NCI-H2227 (cell line): Measurements from ENCODE around the gene UTF1.
"Not testable (repeated sequence)": the region's sequence is repeated elsewhere in the genome, so short reads cannot be mapped to it uniquely, and the experiment has no call there.

ENCODE experiments used
- DNase-seq: peaks from one replicate; lab custom pipeline; 2025; ENCODE audit not compliant: unreplicated experiment; lab: John Stamatoyannopoulos, UW

Gene UTF1

GRCh38 chr10:133225707-133226191 lies 4.3 kb upstream of the UTF1 start:
- DNase-seq, result no peak

- no peak for DNase-seq
Observed at GRCh38 chr10:133226251-133226808, 3.7 kb upstream of the UTF1 start.

- no peak for DNase-seq
Observed at GRCh38 chr10:133227256-133227655, 2.8 kb upstream of the UTF1 start.

- DNase-seq, result no peak
Observed at GRCh38 chr10:133229265-133230043, 563 bp upstream of the UTF1 start.

GRCh38 chr10:133230387-133231195 lies 574 bp downstream of the UTF1 start:
- DNase-seq, result peak; percentile 24

- no peak for DNase-seq
Observed at GRCh38 chr10:133231244-133231945, 1.4 kb downstream of the UTF1 start.

- no peak for DNase-seq
Observed at GRCh38 chr10:133231946-133232574, 2.0 kb downstream of the UTF1 start.

- DNase-seq, result not testable (repeated sequence)
Observed at GRCh38 chr10:133234796-133235195, 4.8 kb downstream of the UTF1 start.

- DNase-seq, result no peak
Observed at GRCh38 chr10:133235265-133235855, 5.3 kb downstream of the UTF1 start.

GRCh38 chr10:133235932-133236331 lies 5.9 kb downstream of the UTF1 start:
- no peak for DNase-seq

GRCh38 chr10:133236401-133237240 lies 6.6 kb downstream of the UTF1 start:
- DNase-seq, result no peak

- DNase-seq, result no peak
Observed at GRCh38 chr10:133237241-133237587, 7.2 kb downstream of the UTF1 start.

GRCh38 chr10:133237588-133238465 lies 7.8 kb downstream of the UTF1 start, which contains the start of gene VENTX:
TSS of gene VENTX (plus strand) at chr10:133237855. CDS start at chr10:133237915, 60 bp downstream.
- DNase-seq, result no peak

GRCh38 chr10:133238466-133238804 lies 8.4 kb downstream of the UTF1 start:
- DNase-seq, result no peak

- DNase-seq, result no peak
Observed at GRCh38 chr10:133239990-133240389, 10.0 kb downstream of the UTF1 start.

GRCh38 chr10:133241501-133242205 lies 11.6 kb downstream of the UTF1 start:
- no peak for DNase-seq

- DNase-seq, result no peak
Observed at GRCh38 chr10:133242611-133243356, 12.8 kb downstream of the UTF1 start.
